HG02623 (cell line): ENCODE results near the gene DPAGT1.
A peak's percentile ranks its signal among the peaks of the same experiment; 100 is the strongest.
"Not testable (repeated sequence)": the region's sequence is repeated elsewhere in the genome, so short reads cannot be mapped to it uniquely, and the experiment has no call there.

Experiments used
- ATAC-seq: cut with Tn5 transposase; IDR thresholded peaks from one replicate; pipeline ENCODE4 v1.9.1; 2021; ENCODE audit warnings: moderate library complexity; ENCODE audit not compliant: unreplicated experiment

DPAGT1 gene

GRCh38 chr11:119101759-119102423, at the start of gene DPAGT1:
TSS of gene DPAGT1 (minus strand) at chr11:119101853. CDS start at chr11:119101655, 198 bp downstream.
- peak; percentile 79 for ATAC-seq

GRCh38 chr11:119149786-119150275, 48.2 kb upstream of the DPAGT1 start:
- no peak for ATAC-seq

GRCh38 chr11:119149018-119149785, 47.5 kb upstream of the DPAGT1 start, which contains the start of gene ABCG4:
TSS of gene ABCG4 (plus strand) at chr11:119149052. CDS start at chr11:119149966, 914 bp downstream.
- no peak for ATAC-seq

- no peak for ATAC-seq
These were observed 47.0 kb upstream of the DPAGT1 start for GRCh38 chr11:119148720-119149017.

- no peak for ATAC-seq
These were observed 46.1 kb upstream of the DPAGT1 start for GRCh38 chr11:119147604-119148333.

- no peak for ATAC-seq
These were observed 43.9 kb upstream of the DPAGT1 start for GRCh38 chr11:119145551-119145950.

- no peak for ATAC-seq
These were observed 43.3 kb upstream of the DPAGT1 start for GRCh38 chr11:119144825-119145486.

- not testable (repeated sequence) for ATAC-seq
These were observed 37.6 kb upstream of the DPAGT1 start for GRCh38 chr11:119139276-119139675.

- ATAC-seq: no peak
These were observed 32.8 kb upstream of the DPAGT1 start for GRCh38 chr11:119134389-119134978.

GRCh38 chr11:119130662-119131061, 29.0 kb upstream of the DPAGT1 start:
- ATAC-seq: no peak

GRCh38 chr11:119126675-119127268, 25.1 kb upstream of the DPAGT1 start:
- no peak for ATAC-seq

GRCh38 chr11:119125821-119126220, 24.2 kb upstream of the DPAGT1 start:
- no peak for ATAC-seq

GRCh38 chr11:119121811-119122124, 20.1 kb upstream of the DPAGT1 start:
- no peak for ATAC-seq

GRCh38 chr11:119121008-119121810, 19.6 kb upstream of the DPAGT1 start, which contains the start of gene HINFP:
TSS of gene HINFP (plus strand) at chr11:119121580. CDS start at chr11:119126945, 5,365 bp downstream.
- ATAC-seq: peak; percentile 95

GRCh38 chr11:119120639-119121007, 19.0 kb upstream of the DPAGT1 start:
- no peak for ATAC-seq

- ATAC-seq: no peak
These were observed 17.3 kb upstream of the DPAGT1 start for GRCh38 chr11:119118946-119119345.

GRCh38 chr11:119118227-119118626, 16.6 kb upstream of the DPAGT1 start:
- ATAC-seq: no peak

- ATAC-seq: no peak
These were observed 15.5 kb upstream of the DPAGT1 start for GRCh38 chr11:119117004-119117706.

- no peak for ATAC-seq
These were observed 14.9 kb upstream of the DPAGT1 start for GRCh38 chr11:119116601-119117000.
